Body of pancreas (tissue), 4 donors: Measurements from ENCODE around the gene AP5B1. TPM values are rescaled to one million over a fixed set of nuclear protein-coding genes. Genes with fewer than 3 reads are reported as not detected.
A peak's percentile ranks its signal among the peaks of the same experiment; 100 is the strongest.

Experiments
- ATAC-seq: fragments of 150-250 bp; one replicate; pipeline ENCODE4 v1.9.1; 2016
- DNase-seq, 4 donors: peaks; one replicate each; pipeline ENCODE4 v3.0.0-alpha.2; 2019
- H3K27ac ChIP-seq, 4 donors: fragments of 200-600 bp; sonication (generic); 1 replicate in 3 of 4; 2 replicates in 1 of 4; pipeline versions ENCODE4 v1.5.1 to v1.6.1; 2016 to 2019; ENCODE audit warnings: mild to moderate bottlenecking in 1 of 4, mixed read lengths in 1 of 4, moderate library complexity in 1 of 4
- H3K27me3 ChIP-seq, 2 donors: fragments of 200-600 bp; sonication (generic); one replicate each; pipeline ENCODE4 v1.6.0; 2016; ENCODE audit warnings: mild to moderate bottlenecking in 1 of 2
- H3K36me3 ChIP-seq, 2 donors: fragments of 200-600 bp; sonication (generic); replicated peaks in 1 of 2; 2 replicates each; pipeline ENCODE4 v1.5.1; 2016; ENCODE audit warnings: low read depth in 2 of 2; ENCODE audit not compliant: insufficient read depth in 1 of 2
- H3K4me1 ChIP-seq: fragments of 200-600 bp; sonication (generic); one replicate; pipeline ENCODE4 v1.6.0; 2016
- H3K4me3 ChIP-seq, 2 donors: fragments of 200-600 bp; sonication (generic); 1 replicate in 1 of 2; 2 replicates in 1 of 2; pipeline ENCODE4 v1.5.1; 2016 to 2019
- H3K9me3 ChIP-seq, 3 donors: fragments of 200-600 bp; sonication (generic); 1 replicate in 2 of 3; 2 replicates in 1 of 3; pipeline ENCODE4 v1.5.1; 2016
- CTCF ChIP-seq, 7 experiments: fragments of 450-650 bp in 4 of 7; fragments of 200-600 bp in 3 of 7; sonication (generic) in 3 of 7; IDR thresholded peaks; one replicate each; pipeline ENCODE4 v1.5.1; 2016 to 2019; ENCODE audit warnings: antibody characterized with exemption in 7 of 7
- POLR2A ChIP-seq, 3 donors: fragments of 450-650 bp; IDR thresholded peaks; one replicate each; pipeline ENCODE4 v1.6.1; 2016; ENCODE audit warnings: antibody characterized with exemption in 3 of 3, mild to moderate bottlenecking in 2 of 3
- WGBS, 2 donors: methylation state at CpG; one replicate each; pipeline ENCODE4 v1.1.5; 2017; 5-methylcytosine and 5-hydroxymethylcytosine counted together
- intact Hi-C: fragments of 100-400 bp; cut with DNase I; formaldehyde crosslinking; loops from one replicate; pipeline ENCODE4 v1.15.1; 2023
- total RNA-seq, 2 donors: library from RNA; depleted of rRNA; stranded (reverse); fragments of >200 nt; gene quantifications; one replicate each; pipeline ENCODE4 v1.1.0, GENCODE V29; 2016

The AP5B1 gene
- total RNA-seq, 2 donors from 2014 or later, result 18.2 to 33.9 TPM

- H3K27me3 ChIP-seq, result no peaks in the 10 kb centered on the region
- ATAC-seq, result no peak
- TF ChIP-seq CTCF (IDR thresholded peaks at IDR 0.05), result no peak
- TF ChIP-seq POLR2A (IDR thresholded peaks at IDR 0.05), result no peak
- peak overlapping the region in 3 of 4 donors; percentile 25 to 36 (median 29) for H3K27ac ChIP-seq
- peaks cover 37% of the 10 kb centered on the region for H3K4me1 ChIP-seq
- intact Hi-C loops, result loop anchor here (5.0 kb wide), 1 partner anchor 104 kb away; no protein-coding TSS in a partner anchor
- no peaks in the 10 kb centered on the region for H3K9me3 ChIP-seq
- H3K4me3 ChIP-seq, result no peak overlapping the region
- DNase-seq, result peak in 2 of 4 donors; percentile 17 to 37
- WGBS, 2 donors, result 49 to 100% methylated on average over 1 to 8 of the region's 8 CpGs
- H3K36me3 ChIP-seq, result no peaks in the 10 kb centered on the region
Measured at GRCh38 chr11:65821107-65821506, 40.3 kb upstream of the AP5B1 start.

GRCh38 chr11:65817835-65818680 lies 37.3 kb upstream of the AP5B1 start:
- no peaks in the 10 kb centered on the region for H3K9me3 ChIP-seq
- H3K27ac ChIP-seq, result peak overlapping the region; percentile 79 to 89 (median 85)
- DNase-seq (peak; percentile 93 to 97 (median 96)), ATAC-seq (peak; percentile 95)
- peaks cover 32% of the 10 kb centered on the region for H3K4me1 ChIP-seq
- H3K4me3 ChIP-seq, result peak overlapping the region in 1 of 2 donors; percentile 33
- WGBS, 2 donors, result 6 to 10% methylated on average over 33 to 65 of the region's 74 CpGs
- no peaks in the 10 kb centered on the region for H3K36me3 ChIP-seq
- intact Hi-C loops, result no loop called here
- no peak for TF ChIP-seq POLR2A (IDR thresholded peaks at IDR 0.05)
- TF ChIP-seq CTCF (IDR thresholded peaks at IDR 0.05), result peak; percentile 96 to 100 (median 100)
- H3K27me3 ChIP-seq, result no peaks in the 10 kb centered on the region

GRCh38 chr11:65817312-65817834 lies 36.6 kb upstream of the AP5B1 start:
- ATAC-seq (no peak), DNase-seq (no peak)
- TF ChIP-seq POLR2A (IDR thresholded peaks at IDR 0.05) (no peak), CTCF (IDR thresholded peaks at IDR 0.05) (no peak)
- WGBS, 2 donors, result 51 to 58% methylated on average over 5 of the region's 5 CpGs
- intact Hi-C loops, result no loop called here
- Histone ChIP-seq H3K4me3 (peak overlapping the region in 1 of 2 donors; percentile 33), H3K27ac (peak overlapping the region in 3 of 4 donors; percentile 79 to 89 (median 88)), H3K36me3 (no peaks in the 10 kb centered on the region), H3K27me3 (no peaks in the 10 kb centered on the region), H3K9me3 (no peaks in the 10 kb centered on the region), H3K4me1 (peaks cover 25% of the 10 kb centered on the region)

- H3K4me1 ChIP-seq, result peaks cover 22% of the 10 kb centered on the region
- ATAC-seq (no peak), DNase-seq (no peak)
- H3K36me3 ChIP-seq, result no peaks in the 10 kb centered on the region
- no peak overlapping the region for H3K27ac ChIP-seq
- TF ChIP-seq POLR2A (IDR thresholded peaks at IDR 0.05), result no peak
- TF ChIP-seq CTCF (IDR thresholded peaks at IDR 0.05), result no peak
- no peak overlapping the region for H3K4me3 ChIP-seq
- no peaks in the 10 kb centered on the region for H3K9me3 ChIP-seq
- 83 to 93% methylated on average over 1 to 3 of the region's 3 CpGs for WGBS, 2 donors
- intact Hi-C loops, result no loop called here
- no peaks in the 10 kb centered on the region for H3K27me3 ChIP-seq
Measured at GRCh38 chr11:65816696-65817095, 35.9 kb upstream of the AP5B1 start.
